ENCODE data around the gene ATXN7L1. TPM values are rescaled to one million over a fixed set of nuclear protein-coding genes. Genes with fewer than 3 reads are reported as not detected.

The ATXN7L1 gene
- total and polyA plus RNA-seq, 7 donors = 5.4 to 20.5 (median 12.8) TPM

GRCh38 chr7:105637755-105638154 lies 238.6 kb downstream of the ATXN7L1 start:
- Histone ChIP-seq H3K36me3 (peaks cover 5 to 78% (median 22%) of the 10 kb centered on the region in 4 donors), H3K9me3 (no peaks in the 10 kb centered on the region), H3K4me1 (peaks cover 0 to 9% (median 4%) of the 10 kb centered on the region in 4 donors), H3K27me3 (no peaks in the 10 kb centered on the region), H3K27ac (no peak overlapping the region), H3K4me3 (no peak overlapping the region)
- WGBS, 2 donors = 88 to 91% methylated on average over 8 of the region's 8 CpGs
- intact Hi-C loops (cut with DNase I) = no loop called here
- peak; percentile 20 for DNase-seq
- no peak for TF ChIP-seq POLR2A (IDR thresholded peaks at IDR 0.05)
- TF ChIP-seq, protein P1, sequence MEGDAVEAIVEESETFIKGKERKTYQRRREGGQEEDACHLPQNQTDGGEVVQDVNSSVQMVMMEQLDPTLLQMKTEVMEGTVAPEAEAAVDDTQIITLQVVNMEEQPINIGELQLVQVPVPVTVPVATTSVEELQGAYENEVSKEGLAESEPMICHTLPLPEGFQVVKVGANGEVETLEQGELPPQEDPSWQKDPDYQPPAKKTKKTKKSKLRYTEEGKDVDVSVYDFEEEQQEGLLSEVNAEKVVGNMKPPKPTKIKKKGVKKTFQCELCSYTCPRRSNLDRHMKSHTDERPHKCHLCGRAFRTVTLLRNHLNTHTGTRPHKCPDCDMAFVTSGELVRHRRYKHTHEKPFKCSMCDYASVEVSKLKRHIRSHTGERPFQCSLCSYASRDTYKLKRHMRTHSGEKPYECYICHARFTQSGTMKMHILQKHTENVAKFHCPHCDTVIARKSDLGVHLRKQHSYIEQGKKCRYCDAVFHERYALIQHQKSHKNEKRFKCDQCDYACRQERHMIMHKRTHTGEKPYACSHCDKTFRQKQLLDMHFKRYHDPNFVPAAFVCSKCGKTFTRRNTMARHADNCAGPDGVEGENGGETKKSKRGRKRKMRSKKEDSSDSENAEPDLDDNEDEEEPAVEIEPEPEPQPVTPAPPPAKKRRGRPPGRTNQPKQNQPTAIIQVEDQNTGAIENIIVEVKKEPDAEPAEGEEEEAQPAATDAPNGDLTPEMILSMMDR (IDR thresholded peaks at IDR 0.05) = no peak
- TF ChIP-seq POLR2AphosphoS5 (IDR thresholded peaks at IDR 0.05) = no peak
- TF ChIP-seq EP300 (IDR thresholded peaks at IDR 0.05) = no peak

- peaks cover 0 to 9% (median 4%) of the 10 kb centered on the region in 4 donors for H3K4me1 ChIP-seq
- TF ChIP-seq POLR2A (IDR thresholded peaks at IDR 0.05) (no peak), EP300 (IDR thresholded peaks at IDR 0.05) (no peak), POLR2AphosphoS5 (IDR thresholded peaks at IDR 0.05) (no peak)
- TF ChIP-seq, protein P1 (IDR thresholded peaks at IDR 0.05) = no peak
- intact Hi-C loops (cut with DNase I) = no loop called here
- DNase-seq = peak; percentile 35
- H3K9me3 ChIP-seq = no peaks in the 10 kb centered on the region
- H3K4me3 ChIP-seq = no peak overlapping the region
- WGBS, 2 donors = 80 to 85% methylated on average over 8 of the region's 8 CpGs
- no peaks in the 10 kb centered on the region for H3K27me3 ChIP-seq
- H3K36me3 ChIP-seq = peaks cover 5 to 78% (median 17%) of the 10 kb centered on the region in 4 donors
- H3K27ac ChIP-seq = no peak overlapping the region
These were observed 239.4 kb downstream of the ATXN7L1 start for GRCh38 chr7:105636982-105637381.

GRCh38 chr7:105635197-105635596 lies 241.2 kb downstream of the ATXN7L1 start:
- WGBS, 2 donors = 90 to 94% methylated on average over 6 of the region's 6 CpGs
- Histone ChIP-seq H3K27me3 (no peaks in the 10 kb centered on the region), H3K4me3 (no peak overlapping the region), H3K9me3 (no peaks in the 10 kb centered on the region), H3K4me1 (peaks cover 0 to 9% (median 4%) of the 10 kb centered on the region in 4 donors), H3K27ac (no peak overlapping the region), H3K36me3 (peaks cover 5 to 78% (median 20%) of the 10 kb centered on the region in 4 donors)
- DNase-seq = peak; percentile 14
- TF ChIP-seq EP300 (IDR thresholded peaks at IDR 0.05) (no peak), POLR2AphosphoS5 (IDR thresholded peaks at IDR 0.05) (no peak), POLR2A (IDR thresholded peaks at IDR 0.05) (no peak)
- TF ChIP-seq, protein P1 (IDR thresholded peaks at IDR 0.05) = no peak
- intact Hi-C loops (cut with DNase I) = no loop called here

DNA sequence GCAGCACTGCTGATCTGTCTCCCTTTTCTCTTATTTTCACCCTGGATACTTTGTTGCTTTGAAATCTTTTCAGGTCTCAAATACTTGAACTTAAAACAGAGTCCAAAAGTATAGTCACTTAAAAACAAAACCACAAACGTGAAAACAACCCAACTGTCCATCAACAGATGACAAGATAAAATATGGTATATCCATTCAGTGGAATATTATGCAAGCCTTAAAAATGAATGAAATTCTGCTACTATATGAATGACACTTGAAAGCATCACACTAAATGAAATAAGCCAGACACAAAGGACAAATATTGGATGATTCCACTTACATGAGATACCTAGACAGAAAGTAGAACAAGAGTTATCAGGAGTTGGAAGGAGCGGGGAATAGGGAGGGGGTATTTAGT lies 250.4 kb downstream of the ATXN7L1 start:
- TF ChIP-seq POLR2AphosphoS5 (IDR thresholded peaks at IDR 0.05) (no peak), POLR2A (IDR thresholded peaks at IDR 0.05) (no peak), EP300 (IDR thresholded peaks at IDR 0.05) (no peak)
- TF ChIP-seq, protein P1 (IDR thresholded peaks at IDR 0.05) = no peak
- DNase-seq = no peak
- Histone ChIP-seq H3K4me3 (no peak overlapping the region), H3K27ac (no peak overlapping the region), H3K4me1 (peaks cover 0 to 22% (median 19%) of the 10 kb centered on the region in 4 donors), H3K27me3 (no peaks in the 10 kb centered on the region), H3K9me3 (no peaks in the 10 kb centered on the region), H3K36me3 (peaks cover 0 to 35% (median 13%) of the 10 kb centered on the region in 4 donors)
- intact Hi-C loops (cut with DNase I) = no loop called here
- WGBS, 2 donors = 92 to 95% methylated on average over 2 of the region's 2 CpGs

- WGBS, 2 donors = 98% methylated on average over 15 of the region's 15 CpGs
- Histone ChIP-seq H3K4me1 (peaks cover 0 to 26% (median 21%) of the 10 kb centered on the region in 4 donors), H3K27me3 (no peaks in the 10 kb centered on the region), H3K27ac (no peak overlapping the region), H3K9me3 (no peaks in the 10 kb centered on the region), H3K36me3 (peaks cover 0 to 27% (median 13%) of the 10 kb centered on the region in 4 donors), H3K4me3 (no peak overlapping the region)
- DNase-seq = peak; percentile 51
- no peak for TF ChIP-seq EP300 (IDR thresholded peaks at IDR 0.05)
- TF ChIP-seq, protein P1 (IDR thresholded peaks at IDR 0.05) = no peak
- no peak for TF ChIP-seq POLR2AphosphoS5 (IDR thresholded peaks at IDR 0.05)
- TF ChIP-seq POLR2A (IDR thresholded peaks at IDR 0.05) = no peak
- intact Hi-C loops (cut with DNase I) = no loop called here
These were observed 252.5 kb downstream of the ATXN7L1 start for GRCh38 chr7:105623906-105624305.
